HG03139 (cell line): ENCODE measurements around the gene GLDN.
"Not testable (repeated sequence)": the region's sequence is repeated elsewhere in the genome, so short reads cannot be mapped to it uniquely, and the experiment has no call there.

ENCODE experiments used
- ATAC-seq: cut with Tn5 transposase; IDR thresholded peaks from one replicate; pipeline ENCODE4 v1.9.1; 2021; ENCODE audit not compliant: unreplicated experiment

The GLDN gene

GRCh38 chr15:51386960-51387698 lies 45.7 kb downstream of the GLDN start:
- ATAC-seq = no peak

- ATAC-seq = no peak
Measured at GRCh38 chr15:51387699-51388041, 46.2 kb downstream of the GLDN start.

GRCh38 chr15:51388726-51389125 lies 47.3 kb downstream of the GLDN start:
- no peak for ATAC-seq

- ATAC-seq = no peak
Measured at GRCh38 chr15:51390241-51390965, 48.9 kb downstream of the GLDN start.

- no peak for ATAC-seq
Measured at GRCh38 chr15:51390966-51391422, 49.5 kb downstream of the GLDN start.

- no peak for ATAC-seq
Measured at GRCh38 chr15:51396921-51397320, 55.5 kb downstream of the GLDN start.

GRCh38 chr15:51398626-51399025 lies 57.2 kb downstream of the GLDN start:
- ATAC-seq = no peak

GRCh38 chr15:51401051-51401780 lies 59.8 kb downstream of the GLDN start:
- no peak for ATAC-seq

- ATAC-seq = no peak
Measured at GRCh38 chr15:51401872-51402517, 60.5 kb downstream of the GLDN start.

GRCh38 chr15:51403072-51403878 lies 61.8 kb downstream of the GLDN start:
- ATAC-seq = no peak

GRCh38 chr15:51403946-51404695 lies 62.7 kb downstream of the GLDN start:
- ATAC-seq = no peak

GRCh38 chr15:51405693-51406523 lies 64.5 kb downstream of the GLDN start:
- no peak for ATAC-seq

GRCh38 chr15:51414256-51414860 lies 72.9 kb downstream of the GLDN start:
- ATAC-seq = no peak

- no peak for ATAC-seq
Measured at GRCh38 chr15:51416129-51416528, 74.7 kb downstream of the GLDN start.

- not testable (repeated sequence) for ATAC-seq
Measured at GRCh38 chr15:51423040-51423439, 81.6 kb downstream of the GLDN start.

- ATAC-seq = no peak
Measured at GRCh38 chr15:51424780-51425179, 83.3 kb downstream of the GLDN start.

- no peak for ATAC-seq
Measured at GRCh38 chr15:51425517-51426040, 84.1 kb downstream of the GLDN start.

- no peak for ATAC-seq
Measured at GRCh38 chr15:51438526-51438925, 97.1 kb downstream of the GLDN start.
